ENCODE data around the gene ANGPTL5. TPM values are rescaled to one million over a fixed set of nuclear protein-coding genes. Genes with fewer than 3 reads are reported as not detected.

The ANGPTL5 gene
- total and polyA plus RNA-seq, 7 donors, result 0.03 to 0.21 (median 0.15) TPM; not detected in 1

GRCh38 chr11:101915791-101916291 lies 481 bp downstream of the ANGPTL5 start:
- ATAC-seq, result peak in 1 of 4 donors; percentile 47
- 6 to 19% (median 11%) methylated on average over 4 of the region's 4 CpGs for WGBS, 3 donors
- TF ChIP-seq, protein P1, sequence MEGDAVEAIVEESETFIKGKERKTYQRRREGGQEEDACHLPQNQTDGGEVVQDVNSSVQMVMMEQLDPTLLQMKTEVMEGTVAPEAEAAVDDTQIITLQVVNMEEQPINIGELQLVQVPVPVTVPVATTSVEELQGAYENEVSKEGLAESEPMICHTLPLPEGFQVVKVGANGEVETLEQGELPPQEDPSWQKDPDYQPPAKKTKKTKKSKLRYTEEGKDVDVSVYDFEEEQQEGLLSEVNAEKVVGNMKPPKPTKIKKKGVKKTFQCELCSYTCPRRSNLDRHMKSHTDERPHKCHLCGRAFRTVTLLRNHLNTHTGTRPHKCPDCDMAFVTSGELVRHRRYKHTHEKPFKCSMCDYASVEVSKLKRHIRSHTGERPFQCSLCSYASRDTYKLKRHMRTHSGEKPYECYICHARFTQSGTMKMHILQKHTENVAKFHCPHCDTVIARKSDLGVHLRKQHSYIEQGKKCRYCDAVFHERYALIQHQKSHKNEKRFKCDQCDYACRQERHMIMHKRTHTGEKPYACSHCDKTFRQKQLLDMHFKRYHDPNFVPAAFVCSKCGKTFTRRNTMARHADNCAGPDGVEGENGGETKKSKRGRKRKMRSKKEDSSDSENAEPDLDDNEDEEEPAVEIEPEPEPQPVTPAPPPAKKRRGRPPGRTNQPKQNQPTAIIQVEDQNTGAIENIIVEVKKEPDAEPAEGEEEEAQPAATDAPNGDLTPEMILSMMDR (IDR thresholded peaks at IDR 0.05), result no peak
- intact Hi-C loops (cut with DNase I), result loop anchor here in 1 of 2 donors (10.0 kb wide), 1 partner anchor 89 kb away; no protein-coding TSS in a partner anchor
- DNase-seq, result no peak
- Histone ChIP-seq H3K27me3 (ENCODE audit: insufficient read depth in 3 of 3, low read length in 2 of 3) (no peaks in the 10 kb centered on the region), H3K27ac (peak overlapping the region; percentile 67), H3K9me3 (no peaks in the 10 kb centered on the region), H3K36me3 (ENCODE audit: insufficient read depth in 1 of 2, low read depth in 1 of 2) (no peaks in the 10 kb centered on the region), H3K4me1 (peaks cover 10% of the 10 kb centered on the region), H3K4me3 (peak overlapping the region; percentile 83)

DNA sequence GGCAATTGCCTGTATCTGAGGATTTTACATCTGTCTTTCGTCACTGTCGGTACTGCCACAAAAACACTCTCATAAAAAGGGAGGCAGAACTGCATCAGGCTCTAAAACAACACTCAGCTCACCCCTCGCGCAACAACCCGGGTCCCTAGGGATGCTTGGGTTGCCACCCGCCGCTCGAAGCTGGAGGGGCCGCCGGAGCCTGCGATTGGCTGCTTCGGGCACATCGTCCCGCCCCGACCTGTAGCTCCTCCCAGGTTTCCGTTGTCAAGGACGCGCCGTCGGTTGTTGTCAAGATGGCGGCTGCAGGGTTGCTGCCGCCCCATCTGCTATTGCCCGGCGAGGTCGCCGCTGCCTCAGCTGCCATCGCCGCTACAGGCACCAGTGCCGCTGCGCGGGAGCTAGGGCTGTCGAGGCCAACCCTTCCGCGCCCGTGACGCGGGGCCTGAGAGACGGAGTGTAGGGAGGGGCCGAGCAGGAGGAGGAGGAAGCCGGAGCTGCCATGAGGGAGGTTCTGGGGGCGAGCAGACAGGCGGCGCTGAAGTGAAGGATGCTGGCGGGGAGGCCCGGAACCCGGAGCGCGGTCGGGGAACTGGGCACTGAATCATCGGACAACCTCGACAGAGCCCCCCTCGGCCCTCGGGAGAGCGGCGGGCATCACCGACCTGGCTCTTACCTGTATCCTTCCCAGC lies 1.4 kb downstream of the ANGPTL5 start, which contains the start of gene CEP126:
Gene CEP126 (plus strand): TSS at position 273 of the 689 bp plus-strand sequence. CDS start 275 bp downstream, at position 548.
- intact Hi-C loops (cut with DNase I), result loop anchor here in 1 of 2 donors (10.0 kb wide), 1 partner anchor 90 kb away; no protein-coding TSS in a partner anchor
- Histone ChIP-seq H3K27me3 (ENCODE audit: insufficient read depth in 3 of 3, low read length in 2 of 3) (no peaks in the 10 kb centered on the region), H3K4me3 (peak within 1 kb of the TSS; percentile 83), H3K9me3 (no peaks in the 10 kb centered on the region), H3K36me3 (ENCODE audit: insufficient read depth in 1 of 2, low read depth in 1 of 2) (no peaks in the 10 kb centered on the region), H3K27ac (peak within 1 kb of the TSS; percentile 67), H3K4me1 (peaks cover 10% of the 10 kb centered on the region)
- WGBS, 3 donors, result 0% methylated on average over 56 of the region's 56 CpGs
- TF ChIP-seq, protein P1 (IDR thresholded peaks at IDR 0.05), result peak; percentile 23
- ATAC-seq (peak; percentile 94 to 99 (median 98)), DNase-seq (peak; percentile 94 to 96)

- WGBS, 3 donors, result 1 to 4% (median 2%) methylated on average over 6 of the region's 6 CpGs
Measured at GRCh38 chr11:101914341-101914737, 2.0 kb downstream of the ANGPTL5 start.

GRCh38 chr11:101913656-101914055 lies 2.7 kb downstream of the ANGPTL5 start:
- Histone ChIP-seq H3K4me3 (no peak overlapping the region), H3K9me3 (no peaks in the 10 kb centered on the region), H3K4me1 (peaks cover 10% of the 10 kb centered on the region), H3K27me3 (ENCODE audit: insufficient read depth in 3 of 3, low read length in 2 of 3) (no peaks in the 10 kb centered on the region), H3K36me3 (ENCODE audit: insufficient read depth in 1 of 2, low read depth in 1 of 2) (no peaks in the 10 kb centered on the region), H3K27ac (no peak overlapping the region)
- no peak for ATAC-seq
- intact Hi-C loops (cut with DNase I), result loop anchor here in 1 of 2 donors (10.0 kb wide), 1 partner anchor 91 kb away; no protein-coding TSS in a partner anchor
- no peak for DNase-seq
- 76 to 81% (median 76%) methylated on average over 5 of the region's 5 CpGs for WGBS, 3 donors
- TF ChIP-seq, protein P1 (IDR thresholded peaks at IDR 0.05), result no peak

More at GRCh38 chr11:101914341-101914737, 2.0 kb downstream of the ANGPTL5 start:
- no peaks in the 10 kb centered on the region for H3K36me3 ChIP-seq (ENCODE audit: insufficient read depth in 1 of 2, low read depth in 1 of 2)
- ATAC-seq (peak in 1 of 4 donors; percentile 18), DNase-seq (no peak)
- H3K4me1 ChIP-seq, result peaks cover 10% of the 10 kb centered on the region
- peak overlapping the region; percentile 67 for H3K27ac ChIP-seq
- intact Hi-C loops (cut with DNase I), result loop anchor here in 1 of 2 donors (10.0 kb wide), 1 partner anchor 90 kb away; no protein-coding TSS in a partner anchor
- TF ChIP-seq, protein P1 (IDR thresholded peaks at IDR 0.05), result no peak
- H3K4me3 ChIP-seq, result peak overlapping the region; percentile 83
- H3K9me3 ChIP-seq, result no peaks in the 10 kb centered on the region
- H3K27me3 ChIP-seq (ENCODE audit: insufficient read depth in 3 of 3, low read length in 2 of 3), result no peaks in the 10 kb centered on the region

Measured in psoas muscle (tissue), 8 donors.